ENCODE data around the gene BLOC1S4.

BLOC1S4 gene

DNA sequence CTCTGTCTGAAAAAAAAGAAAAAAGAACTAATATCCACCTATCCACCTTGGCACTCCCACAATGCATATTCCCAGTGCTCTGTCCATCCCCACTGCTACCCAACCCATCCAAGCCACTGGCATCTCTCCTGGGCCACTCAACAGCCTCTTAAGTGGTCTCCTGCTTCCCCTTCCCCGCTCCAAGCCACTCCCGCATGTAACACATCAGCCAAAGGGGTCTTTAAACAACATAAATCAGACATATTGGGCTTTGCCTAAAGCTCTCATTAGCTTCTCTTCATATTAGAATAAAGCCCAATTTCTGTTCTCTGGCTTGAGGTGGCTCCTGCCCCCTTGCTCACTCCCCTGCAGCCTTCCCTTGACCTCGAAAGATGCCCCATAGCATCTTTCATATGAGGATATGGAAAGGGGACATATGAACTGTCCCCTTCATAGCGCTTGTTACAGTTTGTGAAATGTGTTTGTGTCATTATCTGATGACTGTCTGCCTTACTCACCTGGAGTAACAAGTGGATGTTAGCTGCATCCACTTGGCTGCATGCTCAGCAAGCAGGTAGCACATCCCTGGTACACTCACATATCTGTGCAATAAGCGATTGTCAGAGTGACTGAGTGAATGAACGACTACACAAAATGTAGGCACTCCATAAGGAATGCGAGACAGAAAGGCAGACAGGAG is 3.1 kb downstream of the BLOC1S4 start:
- no peak for DNase-seq (ENCODE audit: low spot score)
- TF ChIP-seq, protein P1, sequence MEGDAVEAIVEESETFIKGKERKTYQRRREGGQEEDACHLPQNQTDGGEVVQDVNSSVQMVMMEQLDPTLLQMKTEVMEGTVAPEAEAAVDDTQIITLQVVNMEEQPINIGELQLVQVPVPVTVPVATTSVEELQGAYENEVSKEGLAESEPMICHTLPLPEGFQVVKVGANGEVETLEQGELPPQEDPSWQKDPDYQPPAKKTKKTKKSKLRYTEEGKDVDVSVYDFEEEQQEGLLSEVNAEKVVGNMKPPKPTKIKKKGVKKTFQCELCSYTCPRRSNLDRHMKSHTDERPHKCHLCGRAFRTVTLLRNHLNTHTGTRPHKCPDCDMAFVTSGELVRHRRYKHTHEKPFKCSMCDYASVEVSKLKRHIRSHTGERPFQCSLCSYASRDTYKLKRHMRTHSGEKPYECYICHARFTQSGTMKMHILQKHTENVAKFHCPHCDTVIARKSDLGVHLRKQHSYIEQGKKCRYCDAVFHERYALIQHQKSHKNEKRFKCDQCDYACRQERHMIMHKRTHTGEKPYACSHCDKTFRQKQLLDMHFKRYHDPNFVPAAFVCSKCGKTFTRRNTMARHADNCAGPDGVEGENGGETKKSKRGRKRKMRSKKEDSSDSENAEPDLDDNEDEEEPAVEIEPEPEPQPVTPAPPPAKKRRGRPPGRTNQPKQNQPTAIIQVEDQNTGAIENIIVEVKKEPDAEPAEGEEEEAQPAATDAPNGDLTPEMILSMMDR (IDR thresholded peaks at IDR 0.05; ENCODE audit: extremely low read depth, insufficient read depth, missing control alignments): no peak
- in situ Hi-C loops (cut with MboI; ENCODE audit: low pct_unique_long_range_greater_than_20kb, low sequenced_read_pairs, unreplicated experiment): loop anchor here (10.0 kb wide), 1 partner anchor 356 kb away; no protein-coding TSS in a partner anchor

DNA sequence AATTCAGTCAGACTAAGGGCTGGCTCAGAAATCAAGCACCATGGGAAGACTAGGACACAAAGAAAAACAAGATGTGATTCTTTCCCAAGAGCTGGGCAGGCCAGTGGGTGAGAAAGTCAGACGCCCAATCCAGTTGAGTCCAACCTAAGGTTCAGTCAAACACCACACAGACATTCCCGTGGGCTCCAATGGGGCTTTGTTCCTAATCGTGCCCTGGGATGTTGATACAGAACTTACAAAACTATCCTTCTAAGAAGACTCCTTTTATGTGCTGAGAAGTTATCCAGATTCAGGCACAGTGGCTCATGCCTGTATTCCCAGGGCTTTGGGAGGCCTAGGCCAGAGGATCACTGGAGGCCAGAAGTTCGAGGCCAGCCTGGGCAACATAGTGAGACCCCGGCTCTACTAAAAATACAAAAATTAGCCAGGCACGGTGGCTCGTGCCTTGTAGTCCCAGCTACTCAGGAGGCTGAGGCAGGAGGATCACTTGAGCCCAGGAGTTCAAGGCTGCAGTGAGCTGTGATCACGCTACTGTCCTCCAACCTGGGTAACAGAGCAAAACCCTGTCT is 3.7 kb downstream of the BLOC1S4 start:
- in situ Hi-C loops (cut with MboI; ENCODE audit: low pct_unique_long_range_greater_than_20kb, low sequenced_read_pairs, unreplicated experiment): loop anchor here (5.0 to 10.0 kb wide), 2 partner anchors 158 to 355 kb away; no protein-coding TSS in a partner anchor
- TF ChIP-seq, protein P1 (IDR thresholded peaks at IDR 0.05; ENCODE audit: extremely low read depth, insufficient read depth, missing control alignments): no peak
- no peak for DNase-seq (ENCODE audit: low spot score)

DNA sequence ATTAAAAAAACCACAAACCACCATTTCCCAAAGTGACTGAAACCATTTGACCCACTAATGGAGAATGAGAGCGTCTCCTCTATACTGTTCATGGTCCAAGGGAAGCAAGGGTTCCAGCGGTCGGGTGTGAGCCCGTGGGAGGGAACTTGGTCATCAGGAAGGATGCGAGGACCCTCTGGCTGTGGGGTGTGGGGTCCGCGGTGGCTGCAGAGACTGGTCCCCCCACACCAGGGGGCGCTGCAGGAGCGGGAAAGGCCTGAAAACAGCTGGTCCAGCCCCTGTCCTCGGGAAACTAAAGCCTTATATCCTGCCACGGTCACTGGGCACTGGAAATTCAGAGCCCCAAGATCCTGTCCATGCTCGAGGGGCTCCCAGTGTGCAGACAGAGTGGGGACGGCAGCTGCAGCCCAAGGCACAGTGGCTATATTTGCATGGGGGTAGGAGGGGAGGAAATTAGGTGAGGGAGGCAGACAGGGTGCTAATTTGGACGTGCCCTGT is 4.3 kb downstream of the BLOC1S4 start:
- TF ChIP-seq, protein P1 (IDR thresholded peaks at IDR 0.05; ENCODE audit: extremely low read depth, insufficient read depth, missing control alignments): peak; percentile 96

DNA sequence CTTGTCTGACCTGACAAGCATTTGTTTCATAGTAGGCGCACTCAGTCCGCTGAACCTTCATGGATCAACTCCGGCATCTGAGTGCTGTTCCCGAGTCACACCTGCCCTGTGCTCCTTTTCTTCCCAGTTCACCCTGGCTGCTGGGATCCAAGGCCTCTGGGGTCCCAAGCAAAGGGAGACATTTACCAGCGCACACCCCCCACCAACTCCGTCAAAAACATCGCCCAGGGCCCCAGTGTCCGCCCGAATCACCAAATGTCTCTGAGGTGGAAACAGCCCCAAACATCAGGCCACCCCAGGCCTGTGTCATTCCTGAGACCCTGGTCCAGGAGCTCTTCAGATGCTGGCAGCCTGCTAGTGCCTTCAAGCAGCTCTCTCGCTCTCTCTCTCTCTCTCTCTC is 5.1 kb downstream of the BLOC1S4 start:
- TF ChIP-seq, protein P1 (IDR thresholded peaks at IDR 0.05; ENCODE audit: extremely low read depth, insufficient read depth, missing control alignments): no peak
- DNase-seq (ENCODE audit: low spot score): no peak
- in situ Hi-C loops (cut with MboI; ENCODE audit: low pct_unique_long_range_greater_than_20kb, low sequenced_read_pairs, unreplicated experiment): loop anchor here (5.0 kb wide), 1 partner anchor 156 kb away; no protein-coding TSS in a partner anchor

More for the DNA sequence above, 4.3 kb downstream of the BLOC1S4 start:
- peak; percentile 91 for DNase-seq (ENCODE audit: low spot score)
- in situ Hi-C loops (cut with MboI; ENCODE audit: low pct_unique_long_range_greater_than_20kb, low sequenced_read_pairs, unreplicated experiment): loop anchor here (5.0 kb wide), 1 partner anchor 157 kb away; no protein-coding TSS in a partner anchor

DNA sequence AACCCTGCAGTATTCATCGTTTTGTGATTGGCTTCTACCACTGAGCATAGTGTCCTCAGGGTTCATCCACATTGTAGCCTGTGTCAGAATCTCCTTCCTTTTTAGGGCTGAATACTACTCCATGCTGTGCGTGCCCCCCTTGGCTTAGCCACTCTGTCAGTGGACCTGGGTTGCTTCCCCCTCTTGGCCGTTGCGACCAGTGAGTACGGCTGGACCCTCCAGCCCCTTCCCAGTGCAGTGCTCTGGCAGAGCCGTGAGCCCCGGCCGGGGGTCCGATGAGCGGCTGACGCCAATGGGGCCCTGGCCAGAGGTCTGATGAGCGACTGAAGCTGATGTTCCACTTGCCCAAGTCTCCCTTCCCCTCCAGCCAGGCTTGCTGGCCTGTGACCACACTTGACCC is 6.9 kb downstream of the BLOC1S4 start:
- in situ Hi-C loops (cut with MboI; ENCODE audit: low pct_unique_long_range_greater_than_20kb, low sequenced_read_pairs, unreplicated experiment): loop anchor here (5.0 kb wide), 1 partner anchor 154 kb away; no protein-coding TSS in a partner anchor
- TF ChIP-seq, protein P1 (IDR thresholded peaks at IDR 0.05; ENCODE audit: extremely low read depth, insufficient read depth, missing control alignments): no peak
- DNase-seq (ENCODE audit: low spot score): no peak

DNA sequence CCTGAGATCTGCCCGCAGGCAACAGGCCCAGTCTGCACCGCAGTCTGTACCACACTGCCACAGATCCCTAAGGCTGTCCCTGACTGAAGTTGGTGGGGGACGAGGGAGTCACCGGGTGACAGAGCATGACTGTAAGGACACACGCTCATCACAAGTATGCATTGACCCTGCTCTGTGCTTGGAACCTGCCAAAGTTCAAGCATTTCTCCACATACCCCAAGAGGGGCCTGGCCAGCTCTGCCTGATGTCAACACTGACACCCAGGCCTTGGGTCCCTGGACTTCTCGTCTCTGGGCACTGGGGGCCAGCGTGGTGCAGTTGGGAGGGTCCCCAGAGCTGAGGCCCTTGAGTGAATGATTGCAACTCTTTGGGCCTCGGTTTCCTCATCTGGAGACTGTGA is 7.9 kb downstream of the BLOC1S4 start:
- no peak for DNase-seq (ENCODE audit: low spot score)
- in situ Hi-C loops (cut with MboI; ENCODE audit: low pct_unique_long_range_greater_than_20kb, low sequenced_read_pairs, unreplicated experiment): loop anchor here (5.0 kb wide), 1 partner anchor 153 kb away; no protein-coding TSS in a partner anchor
- TF ChIP-seq, protein P1 (IDR thresholded peaks at IDR 0.05; ENCODE audit: extremely low read depth, insufficient read depth, missing control alignments): no peak

All from GM13977 (cell line).